Renal pelvis (tissue), 4 donors: ENCODE results near the gene WASF2. TPM values are rescaled to one million over a fixed set of nuclear protein-coding genes. Genes with fewer than 3 reads are reported as not detected.
"Not testable (repeated sequence)": the region's sequence is repeated elsewhere in the genome, so short reads cannot be mapped to it uniquely, and the experiment has no call there.

Experiments
- DNase-seq: peaks from one replicate; pipeline ENCODE4 v3.0.0-alpha.2; 2013
- polyA plus RNA-seq, 3 donors: library from polyadenylated mRNA; unstranded; fragments of 120-200 nt; gene quantifications; one replicate each; pipeline ENCODE4 v1.2.1, GENCODE V29; 2013; ENCODE audit not compliant: insufficient read length in 3 of 3

WASF2 gene
- polyA plus RNA-seq, 3 donors, result 123 to 124 (median 123) TPM

GRCh38 chr1:27429029-27429425 lies 60.9 kb downstream of the WASF2 start:
- DNase-seq, result no peak

- no peak for DNase-seq
Observed at GRCh38 chr1:27428316-27429028, 61.5 kb downstream of the WASF2 start.

- no peak for DNase-seq
Observed at GRCh38 chr1:27427816-27428315, 62.1 kb downstream of the WASF2 start.

GRCh38 chr1:27427329-27427728 lies 62.6 kb downstream of the WASF2 start:
- no peak for DNase-seq

DNA sequence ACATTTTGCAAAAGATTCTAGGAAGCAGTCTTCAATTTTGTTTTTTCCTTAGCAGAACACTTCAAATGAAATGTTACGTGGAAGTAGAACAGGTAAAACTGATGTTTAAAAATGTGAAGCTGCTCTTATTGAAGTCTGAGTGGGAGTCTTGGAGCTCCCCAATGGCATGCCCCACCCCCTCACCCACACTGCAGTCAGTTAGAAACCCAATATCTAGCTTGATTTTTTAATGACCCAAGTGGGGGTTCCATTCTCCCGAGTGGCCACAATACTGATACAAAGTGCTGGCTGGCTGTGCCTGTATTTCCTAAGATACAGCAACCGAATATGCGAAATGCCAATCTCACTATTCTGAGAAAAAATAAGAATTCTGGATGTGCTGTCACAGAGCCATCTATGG lies 66.3 kb downstream of the WASF2 start:
- no peak for DNase-seq

- DNase-seq, result peak; percentile 66
Observed at GRCh38 chr1:27418326-27419185, 71.4 kb downstream of the WASF2 start.

DNA sequence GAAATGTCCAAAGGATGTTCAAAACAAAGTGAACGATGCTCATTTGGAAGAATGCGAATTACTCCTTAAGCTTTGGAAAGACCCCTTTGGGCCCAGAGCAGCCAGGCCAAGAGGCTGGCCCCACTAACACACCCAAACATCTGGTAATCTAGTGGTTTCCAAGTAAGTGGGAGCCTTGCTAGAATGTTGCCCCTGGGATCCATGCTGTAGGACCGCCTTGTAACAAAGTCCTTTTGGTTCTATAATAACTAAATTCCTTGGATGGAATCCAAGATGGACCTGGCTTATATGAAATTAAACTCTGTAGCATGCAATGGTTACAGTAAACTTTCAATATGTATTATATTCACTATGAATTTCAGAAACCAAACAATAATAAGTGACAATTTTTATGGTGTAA lies 72.3 kb downstream of the WASF2 start:
- no peak for DNase-seq

- DNase-seq, result no peak
Observed at GRCh38 chr1:27416387-27417111, 73.4 kb downstream of the WASF2 start.

GRCh38 chr1:27414091-27414490 lies 75.9 kb downstream of the WASF2 start:
- DNase-seq, result no peak

GRCh38 chr1:27413004-27413403 lies 77.0 kb downstream of the WASF2 start:
- DNase-seq, result no peak

DNA sequence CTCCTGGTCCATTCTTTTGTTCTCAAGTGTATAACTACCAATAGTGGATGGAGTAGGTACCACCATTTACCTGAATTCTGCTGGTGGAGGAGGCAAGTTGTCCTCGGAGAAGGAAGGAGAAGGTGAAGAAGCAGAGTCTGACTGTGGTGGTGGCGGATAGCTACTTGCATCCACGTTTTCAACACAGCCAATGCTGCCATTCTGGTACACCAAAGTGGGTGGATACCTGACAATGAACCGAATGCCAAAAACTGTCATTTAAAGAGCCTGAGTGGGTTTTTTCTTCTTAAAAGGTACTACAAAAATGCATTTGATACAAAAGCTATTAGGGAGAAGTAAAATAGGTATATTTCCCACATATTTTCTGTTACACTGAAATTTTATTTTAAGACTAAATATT lies 77.5 kb downstream of the WASF2 start:
- DNase-seq, result no peak

- no peak for DNase-seq
Observed at GRCh38 chr1:27410709-27411108, 79.3 kb downstream of the WASF2 start.

GRCh38 chr1:27409669-27410068 lies 80.3 kb downstream of the WASF2 start:
- DNase-seq, result no peak

GRCh38 chr1:27408151-27408550 lies 81.8 kb downstream of the WASF2 start:
- no peak for DNase-seq

DNA sequence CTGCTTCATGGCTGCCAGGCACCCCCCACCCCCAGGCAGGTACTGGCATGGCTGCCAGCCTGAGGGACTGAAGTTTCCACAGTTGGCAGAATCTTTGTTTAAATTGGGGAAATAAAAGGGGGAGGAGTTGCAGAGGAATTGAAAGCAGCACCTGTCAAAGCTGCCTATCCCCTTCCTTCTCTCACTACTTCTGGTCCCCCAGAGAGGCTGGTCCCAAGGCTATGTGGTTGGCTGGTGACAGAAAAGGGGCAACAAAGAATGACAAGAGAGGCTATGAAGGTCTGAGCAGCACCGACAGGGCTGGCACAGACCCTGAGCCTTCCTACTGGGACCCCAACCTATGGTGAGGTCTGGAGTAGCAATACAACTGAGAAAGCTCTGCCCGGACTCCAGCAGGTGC lies 83.2 kb downstream of the WASF2 start:
- DNase-seq, result not testable (repeated sequence)

DNA sequence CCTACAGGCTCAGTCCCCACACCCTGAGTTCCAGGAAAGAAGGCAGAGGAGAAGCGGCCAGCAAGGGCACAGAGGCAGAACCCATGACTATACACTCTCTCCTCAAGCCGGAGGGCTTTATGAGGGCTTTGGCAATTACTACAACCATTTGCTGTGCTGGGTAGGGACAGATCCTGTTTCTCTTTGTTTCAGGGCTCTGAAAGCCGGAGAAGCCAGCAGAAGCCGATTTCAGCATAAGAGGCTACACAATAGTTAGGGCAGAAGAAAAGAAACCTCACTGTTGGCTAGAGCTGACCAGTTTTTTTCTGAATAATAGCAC lies 83.6 kb downstream of the WASF2 start:
- no peak for DNase-seq

- not testable (repeated sequence) for DNase-seq
Observed at GRCh38 chr1:27405598-27406361, 84.2 kb downstream of the WASF2 start.

GRCh38 chr1:27405074-27405473 lies 84.9 kb downstream of the WASF2 start:
- no peak for DNase-seq

DNA sequence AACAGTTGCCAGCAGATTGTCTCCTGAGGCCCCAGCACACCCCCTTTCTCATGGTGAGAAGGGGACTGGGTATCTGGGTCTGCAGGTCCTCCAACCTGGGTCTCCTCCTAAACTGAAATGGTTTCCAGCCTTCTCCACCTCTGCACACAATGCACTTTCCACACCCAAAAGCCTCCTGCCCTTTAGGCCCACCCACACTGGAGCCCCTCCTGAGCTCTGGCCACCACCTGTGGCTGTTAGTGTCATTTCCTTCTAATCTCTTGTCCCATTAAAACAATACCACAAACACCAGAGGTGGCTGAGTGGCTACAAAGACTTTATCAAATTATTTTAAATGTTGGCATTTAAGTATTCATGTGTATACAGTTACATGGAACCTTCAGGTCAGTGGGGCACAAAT lies 86.0 kb downstream of the WASF2 start:
- DNase-seq, result no peak

GRCh38 chr1:27403065-27403726 lies 86.8 kb downstream of the WASF2 start:
- no peak for DNase-seq

DNA sequence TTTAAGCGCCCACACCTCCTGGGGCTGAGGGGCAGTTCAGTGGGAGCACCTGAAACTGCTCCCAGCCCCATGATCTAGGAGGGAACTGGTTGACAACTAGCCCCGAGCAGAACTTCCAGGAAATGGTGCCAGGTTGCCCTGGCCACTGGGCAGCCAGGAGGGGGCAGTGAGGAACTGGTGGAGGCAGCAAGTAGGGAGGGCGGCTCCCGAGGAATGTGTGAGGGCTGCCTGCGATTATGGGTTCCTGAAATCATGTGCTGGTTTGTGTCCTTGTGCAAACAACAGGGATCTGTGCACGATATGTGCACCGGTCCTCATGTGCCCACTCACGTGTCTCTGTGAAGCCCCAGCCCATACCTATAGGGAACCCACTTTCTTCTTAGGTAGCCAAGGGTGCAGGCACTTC lies 87.6 kb downstream of the WASF2 start:
- DNase-seq, result no peak
